Muscle of arm (tissue), 14 donors: ENCODE measurements around the gene FAM185A. TPM values are rescaled to one million over a fixed set of nuclear protein-coding genes. Genes with fewer than 3 reads are reported as not detected.
"Not testable (repeated sequence)": the region's sequence is repeated elsewhere in the genome, so short reads cannot be mapped to it uniquely, and the experiment has no call there.

Source experiments
- DNase-seq: peaks from one replicate; pipeline ENCODE4 v3.0.0-alpha.2; 2013
- long read RNA-seq, 11 donors: transcript quantifications; one replicate each; lab custom pipeline, GENCODE V29; 2026
- polyA plus RNA-seq, 12 donors: library from polyadenylated mRNA; unstranded; fragments of 120-200 nt; gene quantifications; one replicate each; pipeline ENCODE4 v1.2.1, GENCODE V29; 2013; ENCODE audit not compliant: insufficient read length in 12 of 12

FAM185A gene
- polyA plus RNA-seq, result 10 to 100 TPM in 1 of 12 donors, 1 to 10 TPM in 10, not detected in 1; 4.8 to 85.6 (median 6.6) TPM
- long read RNA-seq, donor 1, partial matches to known transcripts, result 0 of 4 reads
- long read RNA-seq, donor 1, other reads (novel, unspliced or antisense), result 0 of 4 reads
- long read RNA-seq, donor 2, partial matches to known transcripts, result 0 of 1 reads
- long read RNA-seq, donor 2, other reads (novel, unspliced or antisense), result 0 of 1 reads
- long read RNA-seq, donor 3, result 0 reads
- long read RNA-seq, donor 4, result 0 reads
- long read RNA-seq, donor 5, partial matches to known transcripts, result 0 of 1 reads
- long read RNA-seq, donor 5, other reads (novel, unspliced or antisense), result 0 of 1 reads
- long read RNA-seq, donor 6, result 0 reads
- long read RNA-seq, donor 7, result 0 reads
- long read RNA-seq, donor 8, partial matches to known transcripts, result 0 of 1 reads
- long read RNA-seq, donor 8, other reads (novel, unspliced or antisense), result 0 of 1 reads
- long read RNA-seq, donor 9, result 0 reads
- long read RNA-seq, donor 10, result 0 reads
- long read RNA-seq, donor 11, partial matches to known transcripts, result 0 of 1 reads
- long read RNA-seq, donor 11, other reads (novel, unspliced or antisense), result 0 of 1 reads

- DNase-seq, result peak; percentile 97
Measured at GRCh38 chr7:102748605-102749444, at the start of gene FAM185A. Gene FAM185A, plus strand, starts transcription at chr7:102748999. Its CDS starts 209 bp downstream, at chr7:102749208.

GRCh38 chr7:102713011-102713690, 35.6 kb upstream of the FAM185A start:
- not testable (repeated sequence) for DNase-seq

GRCh38 chr7:102713691-102714080, 35.1 kb upstream of the FAM185A start:
- DNase-seq, result not testable (repeated sequence)

GRCh38 chr7:102714774-102715522, 33.9 kb upstream of the FAM185A start:
- DNase-seq, result not testable (repeated sequence)

- DNase-seq, result not testable (repeated sequence)
Measured at GRCh38 chr7:102715718-102716117, 33.1 kb upstream of the FAM185A start.

GRCh38 chr7:102718491-102718890, 30.3 kb upstream of the FAM185A start:
- peak; percentile 1 for DNase-seq

- not testable (repeated sequence) for DNase-seq
Measured at GRCh38 chr7:102726170-102726569, 22.6 kb upstream of the FAM185A start.

- DNase-seq, result not testable (repeated sequence)
Measured at GRCh38 chr7:102729670-102730069, 19.1 kb upstream of the FAM185A start.

GRCh38 chr7:102730431-102730830, 18.4 kb upstream of the FAM185A start:
- DNase-seq, result not testable (repeated sequence)

GRCh38 chr7:102742002-102742771, 6.6 kb upstream of the FAM185A start:
- DNase-seq, result not testable (repeated sequence)

- DNase-seq, result not testable (repeated sequence)
Measured at GRCh38 chr7:102743861-102744260, 4.9 kb upstream of the FAM185A start.

- DNase-seq, result not testable (repeated sequence)
Measured at GRCh38 chr7:102745494-102746288, 3.1 kb upstream of the FAM185A start.

- not testable (repeated sequence) for DNase-seq
Measured at GRCh38 chr7:102749445-102749786, 617 bp downstream of the FAM185A start.

- not testable (repeated sequence) for DNase-seq
Measured at GRCh38 chr7:102758227-102758626, 9.4 kb downstream of the FAM185A start.

GRCh38 chr7:102759934-102760333, 11.1 kb downstream of the FAM185A start:
- not testable (repeated sequence) for DNase-seq

GRCh38 chr7:102761234-102761633, 12.4 kb downstream of the FAM185A start:
- DNase-seq, result not testable (repeated sequence)

GRCh38 chr7:102763295-102763905, 14.6 kb downstream of the FAM185A start:
- not testable (repeated sequence) for DNase-seq

GRCh38 chr7:102769657-102770192, 20.9 kb downstream of the FAM185A start:
- not testable (repeated sequence) for DNase-seq
